ENCODE data around the gene C14orf132.

DNA sequence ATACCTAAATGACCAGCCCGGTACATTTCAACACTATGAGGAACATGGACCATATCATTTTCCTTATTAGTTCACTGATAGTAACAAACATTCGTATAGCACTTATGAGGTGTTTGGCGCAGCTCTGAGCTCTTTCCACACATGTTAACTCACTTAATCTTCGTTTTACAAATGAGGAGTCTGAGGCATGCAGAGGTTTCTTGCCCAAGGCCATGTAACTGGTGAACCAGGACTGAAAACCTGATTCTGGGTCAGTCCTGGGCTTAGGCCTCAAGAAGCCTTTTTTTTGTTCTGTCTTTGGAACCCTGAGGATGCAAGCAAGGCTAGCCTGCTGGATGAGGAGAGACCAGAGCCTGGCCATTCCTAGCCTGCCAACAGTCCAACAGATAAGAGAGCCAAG lies 55.0 kb downstream of the C14orf132 start:
- TF ChIP-seq, protein P1, sequence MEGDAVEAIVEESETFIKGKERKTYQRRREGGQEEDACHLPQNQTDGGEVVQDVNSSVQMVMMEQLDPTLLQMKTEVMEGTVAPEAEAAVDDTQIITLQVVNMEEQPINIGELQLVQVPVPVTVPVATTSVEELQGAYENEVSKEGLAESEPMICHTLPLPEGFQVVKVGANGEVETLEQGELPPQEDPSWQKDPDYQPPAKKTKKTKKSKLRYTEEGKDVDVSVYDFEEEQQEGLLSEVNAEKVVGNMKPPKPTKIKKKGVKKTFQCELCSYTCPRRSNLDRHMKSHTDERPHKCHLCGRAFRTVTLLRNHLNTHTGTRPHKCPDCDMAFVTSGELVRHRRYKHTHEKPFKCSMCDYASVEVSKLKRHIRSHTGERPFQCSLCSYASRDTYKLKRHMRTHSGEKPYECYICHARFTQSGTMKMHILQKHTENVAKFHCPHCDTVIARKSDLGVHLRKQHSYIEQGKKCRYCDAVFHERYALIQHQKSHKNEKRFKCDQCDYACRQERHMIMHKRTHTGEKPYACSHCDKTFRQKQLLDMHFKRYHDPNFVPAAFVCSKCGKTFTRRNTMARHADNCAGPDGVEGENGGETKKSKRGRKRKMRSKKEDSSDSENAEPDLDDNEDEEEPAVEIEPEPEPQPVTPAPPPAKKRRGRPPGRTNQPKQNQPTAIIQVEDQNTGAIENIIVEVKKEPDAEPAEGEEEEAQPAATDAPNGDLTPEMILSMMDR (conservative IDR thresholded peaks at IDR 0.05; ENCODE audit: low read depth, low read length), result no peak
- TF ChIP-seq MAFK (IDR thresholded peaks at IDR 0.05; ENCODE audit: low read depth, low read length), result no peak
- TF ChIP-seq, protein P2, sequence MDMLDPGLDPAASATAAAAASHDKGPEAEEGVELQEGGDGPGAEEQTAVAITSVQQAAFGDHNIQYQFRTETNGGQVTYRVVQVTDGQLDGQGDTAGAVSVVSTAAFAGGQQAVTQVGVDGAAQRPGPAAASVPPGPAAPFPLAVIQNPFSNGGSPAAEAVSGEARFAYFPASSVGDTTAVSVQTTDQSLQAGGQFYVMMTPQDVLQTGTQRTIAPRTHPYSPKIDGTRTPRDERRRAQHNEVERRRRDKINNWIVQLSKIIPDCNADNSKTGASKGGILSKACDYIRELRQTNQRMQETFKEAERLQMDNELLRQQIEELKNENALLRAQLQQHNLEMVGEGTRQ (IDR thresholded peaks at IDR 0.05; ENCODE audit: low read depth, low read length), result no peak
